ENCODE data around the gene EVA1B. TPM values are rescaled to one million over a fixed set of nuclear protein-coding genes. Genes with fewer than 3 reads are reported as not detected.

EVA1B gene
- total and polyA plus RNA-seq, 2 donors (not counting 3 experiments of a cell fraction or from before 2014, with no cell fraction given), result 64.7 to 132 TPM

- intact Hi-C loops (cut with micrococcal nuclease), result no loop called here
- BruUV-seq (replicated peaks), result TSS peak; percentile 51
Observed at GRCh38 chr1:36339615-36340014, 16.2 kb upstream of the EVA1B start.

GRCh38 chr1:36339215-36339614 is 15.8 kb upstream of the EVA1B start:
- Histone ChIP-seq H4K20me1 (replicated peaks; ENCODE audit: control insufficient read depth, extremely low read depth, insufficient read depth, low read length) (no peaks in the 10 kb centered on the region), H3K9ac (replicated peaks; ENCODE audit: extremely low read depth, insufficient read depth, low read length) (no peak overlapping the region), H3K27ac (ENCODE audit: insufficient read depth, low read depth, low read length) (no peak overlapping the region), H3K9me3 (replicated peaks; ENCODE audit: control insufficient read depth, insufficient read depth, low read length) (no peaks in the 10 kb centered on the region), H3K4me2 (ENCODE audit: insufficient read depth, low read length) (no peak overlapping the region), H3K79me2 (ENCODE audit: control insufficient read depth, insufficient read depth, low read length) (no peaks in the 10 kb centered on the region), H3K36me3 (ENCODE audit: control insufficient read depth in 2 of 2, extremely low read depth in 1 of 2, insufficient read depth in 2 of 2, low read length in 2 of 2) (peaks cover 0 to 5% of the 10 kb centered on the region in 2 experiments), H3K9me1 (replicated peaks; ENCODE audit: control insufficient read depth, extremely low read depth, insufficient read depth, low read length) (no peaks in the 10 kb centered on the region), H2AFZ (ENCODE audit: low read depth, low read length) (no peak overlapping the region), H3K4me1 (ENCODE audit: control insufficient read depth, extremely low read depth, insufficient read depth, low read length) (peaks cover 25% of the 10 kb centered on the region), H3K27me3 (ENCODE audit: control insufficient read depth in 2 of 2, insufficient read depth in 2 of 2, low read length in 2 of 2) (no peaks in the 10 kb centered on the region), H3K4me3 (replicated peaks in 1 of 3; ENCODE audit: insufficient read depth in 1 of 3, low read depth in 1 of 3, low read length in 3 of 3) (no peak overlapping the region)
- POLR2A ChIA-PET, result no interaction called here
- dilution Hi-C loops (cut with MboI; ENCODE audit: extremely low pct_ligation_motif_present, low sequenced_read_pairs) (no loop called here), intact Hi-C loops (cut with micrococcal nuclease) (no loop called here)
- FAIRE-seq (no peak), DNase-seq (ENCODE audit: low read depth, low spot score) (no peak)
- CTCF ChIA-PET, result interaction anchor here (1.5 kb wide), 1 partner anchor 81 kb away, joined by 3 read pairs; no protein-coding TSS in a partner anchor
- TF ChIP-seq POLR2A (IDR thresholded peaks at IDR 0.05; ENCODE audit: low read depth, low read length), result no peak
- no peak for TF ChIP-seq EZH2 (IDR thresholded peaks at IDR 0.05; ENCODE audit: borderline replicate concordance, low read depth, low read length, severe bottlenecking)
- TF ChIP-seq, protein P1, sequence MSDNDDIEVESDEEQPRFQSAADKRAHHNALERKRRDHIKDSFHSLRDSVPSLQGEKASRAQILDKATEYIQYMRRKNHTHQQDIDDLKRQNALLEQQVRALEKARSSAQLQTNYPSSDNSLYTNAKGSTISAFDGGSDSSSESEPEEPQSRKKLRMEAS (IDR thresholded peaks at IDR 0.05; ENCODE audit: insufficient read depth, insufficient read length), result no peak
- TF ChIP-seq FOS (IDR thresholded peaks at IDR 0.05; ENCODE audit: borderline replicate concordance, insufficient read depth, low read length), result no peak
- no peak for TF ChIP-seq MYC (IDR thresholded peaks at IDR 0.05; ENCODE audit: low read depth, low read length)
- no peak for TF ChIP-seq POLR2AphosphoS5 (IDR thresholded peaks at IDR 0.05; ENCODE audit: insufficient read depth, low read depth, low read length)
- TF ChIP-seq, protein P2, sequence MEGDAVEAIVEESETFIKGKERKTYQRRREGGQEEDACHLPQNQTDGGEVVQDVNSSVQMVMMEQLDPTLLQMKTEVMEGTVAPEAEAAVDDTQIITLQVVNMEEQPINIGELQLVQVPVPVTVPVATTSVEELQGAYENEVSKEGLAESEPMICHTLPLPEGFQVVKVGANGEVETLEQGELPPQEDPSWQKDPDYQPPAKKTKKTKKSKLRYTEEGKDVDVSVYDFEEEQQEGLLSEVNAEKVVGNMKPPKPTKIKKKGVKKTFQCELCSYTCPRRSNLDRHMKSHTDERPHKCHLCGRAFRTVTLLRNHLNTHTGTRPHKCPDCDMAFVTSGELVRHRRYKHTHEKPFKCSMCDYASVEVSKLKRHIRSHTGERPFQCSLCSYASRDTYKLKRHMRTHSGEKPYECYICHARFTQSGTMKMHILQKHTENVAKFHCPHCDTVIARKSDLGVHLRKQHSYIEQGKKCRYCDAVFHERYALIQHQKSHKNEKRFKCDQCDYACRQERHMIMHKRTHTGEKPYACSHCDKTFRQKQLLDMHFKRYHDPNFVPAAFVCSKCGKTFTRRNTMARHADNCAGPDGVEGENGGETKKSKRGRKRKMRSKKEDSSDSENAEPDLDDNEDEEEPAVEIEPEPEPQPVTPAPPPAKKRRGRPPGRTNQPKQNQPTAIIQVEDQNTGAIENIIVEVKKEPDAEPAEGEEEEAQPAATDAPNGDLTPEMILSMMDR (IDR thresholded peaks at IDR 0.05; ENCODE audit: extremely low read depth in 1 of 2, insufficient read depth in 1 of 2, low read depth in 1 of 2, low read length in 2 of 2), result no peak
- TF ChIP-seq JUN (IDR thresholded peaks at IDR 0.05; ENCODE audit: borderline replicate concordance, insufficient read depth, insufficient read length, low read depth), result no peak
- no peak for TF ChIP-seq GATA2 (IDR thresholded peaks at IDR 0.05; ENCODE audit: insufficient read depth, insufficient read length, low read depth, low read length)
- BruUV-seq (replicated peaks), result no TSS peak

More at GRCh38 chr1:36339615-36340014, 16.2 kb upstream of the EVA1B start:
- no peaks in the 10 kb centered on the region for H3K9me1 ChIP-seq (replicated peaks; ENCODE audit: control insufficient read depth, extremely low read depth, insufficient read depth, low read length)
- CTCF ChIA-PET, result interaction anchor here (1.5 kb wide), 1 partner anchor 81 kb away, joined by 3 read pairs; no protein-coding TSS in a partner anchor
- no peak overlapping the region for H2AFZ ChIP-seq (ENCODE audit: low read depth, low read length)
- H3K36me3 ChIP-seq (ENCODE audit: control insufficient read depth in 2 of 2, extremely low read depth in 1 of 2, insufficient read depth in 2 of 2, low read length in 2 of 2), result peaks cover 0 to 5% of the 10 kb centered on the region in 2 experiments
- no peak overlapping the region for H3K4me3 ChIP-seq (replicated peaks in 1 of 3; ENCODE audit: insufficient read depth in 1 of 3, low read depth in 1 of 3, low read length in 3 of 3)
- H3K27ac ChIP-seq (ENCODE audit: insufficient read depth, low read depth, low read length), result no peak overlapping the region
- DNase-seq (ENCODE audit: low read depth, low spot score) (no peak), FAIRE-seq (no peak)
- H3K9ac ChIP-seq (replicated peaks; ENCODE audit: extremely low read depth, insufficient read depth, low read length), result no peak overlapping the region
- H3K9me3 ChIP-seq (replicated peaks; ENCODE audit: control insufficient read depth, insufficient read depth, low read length), result no peaks in the 10 kb centered on the region
- H3K4me1 ChIP-seq (ENCODE audit: control insufficient read depth, extremely low read depth, insufficient read depth, low read length), result peaks cover 25% of the 10 kb centered on the region
- no peak for TF ChIP-seq MYC (IDR thresholded peaks at IDR 0.05; ENCODE audit: low read depth, low read length)
- H3K79me2 ChIP-seq (ENCODE audit: control insufficient read depth, insufficient read depth, low read length), result no peaks in the 10 kb centered on the region
- dilution Hi-C loops (cut with MboI; ENCODE audit: extremely low pct_ligation_motif_present, low sequenced_read_pairs), result no loop called here
- no peaks in the 10 kb centered on the region for H4K20me1 ChIP-seq (replicated peaks; ENCODE audit: control insufficient read depth, extremely low read depth, insufficient read depth, low read length)
- no peak overlapping the region for H3K4me2 ChIP-seq (ENCODE audit: insufficient read depth, low read length)
- H3K27me3 ChIP-seq (ENCODE audit: control insufficient read depth in 2 of 2, insufficient read depth in 2 of 2, low read length in 2 of 2), result no peaks in the 10 kb centered on the region
- POLR2A ChIA-PET, result no interaction called here

Measured in endothelial cell of umbilical vein (primary cell).